ENCODE measurements around the gene MBD3L3.

DNA sequence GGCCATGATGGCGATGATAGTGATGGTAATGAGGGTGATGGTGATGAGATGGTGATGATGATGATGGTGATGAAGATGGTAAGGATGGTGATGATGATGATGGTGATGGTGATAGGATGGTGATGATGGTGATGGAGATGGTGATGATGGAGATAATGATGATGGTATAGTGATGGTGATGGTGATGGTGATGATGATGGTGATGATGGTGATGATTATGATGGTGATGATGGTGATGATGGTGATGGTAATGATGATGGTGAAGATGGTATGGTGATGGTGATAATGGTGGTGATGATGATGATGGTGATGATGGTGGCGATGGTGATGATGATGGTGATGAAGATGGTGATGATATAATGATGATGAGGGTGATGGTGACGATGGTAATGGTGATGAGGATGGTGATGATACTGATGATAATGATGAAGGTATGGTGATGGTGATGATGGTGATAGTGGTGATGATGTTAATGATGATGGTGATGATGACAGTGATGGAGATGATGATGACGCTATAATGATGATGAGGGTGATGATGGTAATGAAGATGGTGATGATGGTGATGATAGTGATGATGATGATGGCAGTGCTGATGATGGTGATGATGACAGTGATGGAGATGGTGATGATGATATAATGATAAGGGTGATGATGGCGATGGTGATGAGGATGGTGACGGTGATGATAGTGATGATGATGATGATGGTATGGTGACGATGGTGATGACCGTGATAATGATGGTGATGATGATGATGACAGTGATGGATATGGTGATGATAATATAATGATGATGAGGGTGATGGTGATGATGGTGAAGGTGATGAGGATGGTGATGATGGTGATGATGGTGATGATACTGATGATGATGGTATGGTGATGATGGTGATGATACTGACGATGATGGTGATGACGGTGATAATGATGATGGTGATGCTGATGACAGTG is 48.5 kb upstream of the MBD3L3 start:
- TF ChIP-seq, protein P1, sequence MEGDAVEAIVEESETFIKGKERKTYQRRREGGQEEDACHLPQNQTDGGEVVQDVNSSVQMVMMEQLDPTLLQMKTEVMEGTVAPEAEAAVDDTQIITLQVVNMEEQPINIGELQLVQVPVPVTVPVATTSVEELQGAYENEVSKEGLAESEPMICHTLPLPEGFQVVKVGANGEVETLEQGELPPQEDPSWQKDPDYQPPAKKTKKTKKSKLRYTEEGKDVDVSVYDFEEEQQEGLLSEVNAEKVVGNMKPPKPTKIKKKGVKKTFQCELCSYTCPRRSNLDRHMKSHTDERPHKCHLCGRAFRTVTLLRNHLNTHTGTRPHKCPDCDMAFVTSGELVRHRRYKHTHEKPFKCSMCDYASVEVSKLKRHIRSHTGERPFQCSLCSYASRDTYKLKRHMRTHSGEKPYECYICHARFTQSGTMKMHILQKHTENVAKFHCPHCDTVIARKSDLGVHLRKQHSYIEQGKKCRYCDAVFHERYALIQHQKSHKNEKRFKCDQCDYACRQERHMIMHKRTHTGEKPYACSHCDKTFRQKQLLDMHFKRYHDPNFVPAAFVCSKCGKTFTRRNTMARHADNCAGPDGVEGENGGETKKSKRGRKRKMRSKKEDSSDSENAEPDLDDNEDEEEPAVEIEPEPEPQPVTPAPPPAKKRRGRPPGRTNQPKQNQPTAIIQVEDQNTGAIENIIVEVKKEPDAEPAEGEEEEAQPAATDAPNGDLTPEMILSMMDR (IDR thresholded peaks at IDR 0.05), result no peak
- no peak for TF ChIP-seq POLR2A (IDR thresholded peaks at IDR 0.05)
